ENCODE measurements around the gene KIR2DL3.
"Not testable (repeated sequence)": the region's sequence is repeated elsewhere in the genome, so short reads cannot be mapped to it uniquely, and the experiment has no call there.

The KIR2DL3 gene

GRCh38 chr19:54738306-54738705 is at the start of gene KIR2DL3:
KIR2DL3 (plus strand) TSS chr19:54738513; CDS start chr19:54738546, 33 bp downstream.
- not testable (repeated sequence) for DNase-seq

- DNase-seq = no peak
These were observed 46.6 kb upstream of the KIR2DL3 start for GRCh38 chr19:54691582-54692297.

- DNase-seq = no peak
These were observed 46.1 kb upstream of the KIR2DL3 start for GRCh38 chr19:54692298-54692615.

- no peak for DNase-seq
These were observed 43.7 kb upstream of the KIR2DL3 start for GRCh38 chr19:54694648-54695047.

GRCh38 chr19:54696117-54696548 is 42.2 kb upstream of the KIR2DL3 start:
- no peak for DNase-seq

GRCh38 chr19:54696766-54697165 is 41.5 kb upstream of the KIR2DL3 start:
- no peak for DNase-seq

GRCh38 chr19:54697716-54698115 is 40.6 kb upstream of the KIR2DL3 start:
- DNase-seq = not testable (repeated sequence)

GRCh38 chr19:54704928-54705327 is 33.4 kb upstream of the KIR2DL3 start:
- DNase-seq = no peak

GRCh38 chr19:54707962-54708361 is 30.4 kb upstream of the KIR2DL3 start:
- peak; percentile 7 to 33 for DNase-seq

GRCh38 chr19:54708781-54709180 is 29.5 kb upstream of the KIR2DL3 start:
- DNase-seq = no peak

- DNase-seq = no peak
These were observed 28.9 kb upstream of the KIR2DL3 start for GRCh38 chr19:54709212-54709948.

GRCh38 chr19:54709956-54710355 is 28.4 kb upstream of the KIR2DL3 start:
- not testable (repeated sequence) for DNase-seq

GRCh38 chr19:54724142-54724541 is 14.2 kb upstream of the KIR2DL3 start, which contains the start of gene KIR3DL3:
KIR3DL3 (plus strand) TSS chr19:54724442; CDS start chr19:54724497, 55 bp downstream.
- no peak for DNase-seq

- DNase-seq = no peak
These were observed 13.7 kb upstream of the KIR2DL3 start for GRCh38 chr19:54724644-54725043.

GRCh38 chr19:54725321-54725720 is 13.0 kb upstream of the KIR2DL3 start:
- DNase-seq = no peak

- DNase-seq = no peak
These were observed 10.8 kb upstream of the KIR2DL3 start for GRCh38 chr19:54727562-54727961.

- no peak for DNase-seq
These were observed 10.1 kb upstream of the KIR2DL3 start for GRCh38 chr19:54728167-54728566.

- DNase-seq = no peak
These were observed 8.7 kb upstream of the KIR2DL3 start for GRCh38 chr19:54729416-54730188.

- no peak for DNase-seq
These were observed 7.1 kb upstream of the KIR2DL3 start for GRCh38 chr19:54731191-54731590.

- no peak for DNase-seq
These were observed 402 bp downstream of the KIR2DL3 start for GRCh38 chr19:54738715-54739114.

GRCh38 chr19:54739587-54740497 is 1.5 kb downstream of the KIR2DL3 start:
- no peak for DNase-seq

- DNase-seq = not testable (repeated sequence)
These were observed 3.6 kb downstream of the KIR2DL3 start for GRCh38 chr19:54741950-54742349.
